Measurements from ENCODE around the gene YPEL1.
A peak's percentile ranks its signal among the peaks of the same experiment; 100 is the strongest.
"Not testable (repeated sequence)": the region's sequence is repeated elsewhere in the genome, so short reads cannot be mapped to it uniquely, and the experiment has no call there.

YPEL1 gene

GRCh38 chr22:21683401-21683811, 52.2 kb downstream of the YPEL1 start:
- DNase-seq (ENCODE audit: low spot score), result no peak

- DNase-seq (ENCODE audit: low spot score), result no peak
These were observed 53.0 kb downstream of the YPEL1 start for GRCh38 chr22:21682385-21683175.

DNA sequence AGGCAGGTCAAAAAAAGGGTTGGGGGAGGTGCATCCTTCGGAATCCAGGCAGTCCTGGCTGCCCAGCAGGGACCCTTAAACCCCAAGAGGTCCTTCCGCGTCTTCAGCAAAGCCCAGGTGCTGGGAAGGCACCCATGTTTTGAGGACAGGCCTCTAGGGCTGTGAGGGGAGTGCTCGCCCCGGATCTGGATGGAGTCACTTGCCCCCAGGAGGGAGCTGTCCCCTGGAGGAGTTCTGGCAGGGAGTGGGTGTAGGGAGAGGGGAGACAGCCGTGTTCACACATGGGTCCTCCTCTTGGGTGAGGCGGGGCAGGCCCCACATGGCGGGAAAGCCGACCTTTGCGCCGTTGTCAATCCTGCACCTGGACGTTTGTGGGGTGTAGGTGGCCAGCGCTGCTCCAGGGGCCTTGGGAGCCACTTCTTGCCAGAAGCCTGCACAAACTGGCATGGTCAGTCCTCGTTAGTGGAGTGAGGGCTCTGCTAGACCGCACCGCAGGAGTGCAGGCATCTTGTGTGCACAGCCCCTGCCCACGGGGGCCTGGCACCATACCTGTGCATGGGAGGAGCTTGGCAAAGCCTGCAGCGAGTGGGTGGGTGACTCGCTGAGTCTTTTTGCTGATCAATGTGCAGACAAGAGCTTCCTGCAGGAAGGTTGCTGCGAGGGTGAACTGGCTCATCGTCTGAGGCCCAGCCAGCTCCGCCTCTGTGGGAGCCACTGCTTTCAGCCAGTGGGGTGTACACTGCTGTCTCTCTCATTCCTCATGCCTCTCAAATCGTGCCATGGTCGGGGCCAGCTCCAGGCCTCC, 53.8 kb downstream of the YPEL1 start:
- DNase-seq (ENCODE audit: low spot score), result no peak

GRCh38 chr22:21680830-21681565, 54.6 kb downstream of the YPEL1 start:
- DNase-seq (ENCODE audit: low spot score), result no peak

GRCh38 chr22:21679383-21679782, 56.2 kb downstream of the YPEL1 start:
- DNase-seq (ENCODE audit: low spot score), result no peak

DNA sequence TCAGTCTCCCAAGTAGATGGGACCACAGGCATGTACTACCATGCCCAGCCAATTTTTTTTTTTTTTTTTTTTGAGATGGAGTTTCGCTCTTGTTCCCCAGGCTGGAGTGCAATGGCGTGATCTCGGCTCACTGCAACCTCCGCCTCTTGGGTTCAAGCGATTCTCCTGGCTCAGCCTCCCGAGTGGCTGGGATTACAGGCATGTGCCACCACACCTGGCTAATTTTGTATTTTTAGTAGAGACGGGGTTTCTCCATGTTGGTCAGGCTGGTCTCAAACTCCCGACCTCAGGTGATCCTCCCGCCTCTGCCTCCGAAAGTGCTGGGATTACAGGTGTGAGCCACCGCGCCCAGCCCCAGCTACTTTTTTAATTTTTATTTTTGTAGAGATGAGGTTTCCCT, 56.8 kb downstream of the YPEL1 start:
- DNase-seq (ENCODE audit: low spot score), result not testable (repeated sequence)

DNA sequence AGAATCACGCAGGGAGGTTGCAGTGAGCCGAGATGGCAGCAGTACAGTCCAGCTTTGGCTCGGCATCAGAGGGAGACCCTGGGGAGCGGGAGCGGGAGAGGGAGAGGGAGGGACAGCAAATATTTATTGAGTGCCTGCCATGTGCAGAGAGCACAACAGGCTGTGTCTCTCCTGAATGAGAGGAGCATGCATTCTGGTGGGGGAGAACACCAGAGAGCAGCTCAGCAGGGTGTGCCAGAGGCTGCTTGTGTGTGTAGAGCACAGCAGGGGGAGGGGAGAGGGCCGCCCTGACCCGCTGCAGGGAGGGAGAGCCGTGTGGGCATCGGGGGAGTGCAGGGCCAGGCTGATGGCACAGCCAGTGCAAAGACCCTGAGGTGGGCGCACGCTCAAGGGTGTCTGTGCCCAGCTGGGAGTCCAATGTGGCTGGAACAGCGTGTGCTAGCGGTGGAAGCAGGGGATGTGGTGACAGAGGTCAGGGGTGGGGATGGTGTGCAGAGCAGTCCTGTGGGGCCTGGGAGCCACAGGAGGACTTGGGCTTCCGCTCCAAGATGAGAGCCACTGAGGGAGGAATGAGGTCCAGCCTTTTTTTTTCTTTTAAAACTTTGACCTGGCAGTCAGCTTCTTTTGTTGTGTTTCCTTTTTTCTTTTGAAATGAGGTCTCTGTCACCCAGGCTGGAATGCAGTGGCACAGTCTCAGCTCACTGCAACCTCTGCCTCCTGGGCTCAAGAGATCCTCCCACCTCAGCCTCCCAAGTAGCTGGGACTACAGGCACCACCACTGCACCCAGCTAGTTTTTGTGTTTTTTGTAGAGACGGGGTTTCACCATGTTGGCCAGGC, 57.8 kb downstream of the YPEL1 start:
- no peak for DNase-seq (ENCODE audit: low spot score)

GRCh38 chr22:21674638-21675245, 60.9 kb downstream of the YPEL1 start:
- DNase-seq (ENCODE audit: low spot score), result no peak

GRCh38 chr22:21673534-21674321, 61.9 kb downstream of the YPEL1 start:
- no peak for DNase-seq (ENCODE audit: low spot score)

DNA sequence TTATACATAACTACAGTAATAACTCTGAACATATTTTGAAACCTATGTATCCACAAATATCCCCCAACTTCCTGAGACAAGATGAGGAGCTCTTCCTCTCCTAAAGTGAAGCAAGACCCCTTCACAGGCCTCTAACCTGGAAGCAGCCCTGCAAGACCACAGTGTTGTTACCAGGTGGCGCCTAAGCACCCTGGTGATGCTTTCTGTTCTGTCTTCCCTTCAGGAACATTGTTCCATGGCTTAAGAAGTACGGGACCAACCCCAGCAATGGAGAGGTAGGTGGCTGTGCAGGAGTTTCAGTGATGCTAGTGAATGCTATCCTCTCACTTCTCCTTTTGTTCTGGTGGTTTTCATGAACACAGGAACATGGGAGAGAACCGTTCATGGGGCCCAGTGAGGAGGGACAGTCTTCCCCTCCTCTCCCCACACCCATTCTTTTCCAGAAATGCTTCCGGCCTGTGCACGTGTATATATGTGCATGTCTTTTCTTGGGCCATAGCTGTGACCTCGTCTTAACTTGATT, 63.4 kb downstream of the YPEL1 start:
- no peak for DNase-seq (ENCODE audit: low spot score)

GRCh38 chr22:21669026-21669425, 66.6 kb downstream of the YPEL1 start:
- no peak for DNase-seq (ENCODE audit: low spot score)

DNA sequence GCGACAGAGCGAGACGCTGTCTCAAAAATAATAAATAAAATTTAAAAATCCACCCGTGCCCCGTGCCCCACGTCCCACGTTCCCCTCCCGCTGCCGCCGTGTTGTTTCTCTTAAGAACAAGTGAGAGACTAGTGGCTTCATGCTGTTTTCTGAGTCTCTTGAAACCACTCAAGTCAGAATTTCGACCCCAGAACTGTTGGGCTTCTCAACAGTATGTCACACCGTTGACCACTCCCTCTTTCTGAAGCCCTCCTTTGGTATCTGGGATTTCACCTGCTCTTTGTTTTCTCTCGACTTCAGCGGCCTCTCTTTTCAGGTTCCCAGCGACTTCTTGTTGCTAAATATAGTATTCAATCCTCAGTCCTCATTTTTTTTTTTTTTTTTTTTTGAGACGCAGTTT, 68.8 kb downstream of the YPEL1 start:
- DNase-seq (ENCODE audit: low spot score), result no peak

DNA sequence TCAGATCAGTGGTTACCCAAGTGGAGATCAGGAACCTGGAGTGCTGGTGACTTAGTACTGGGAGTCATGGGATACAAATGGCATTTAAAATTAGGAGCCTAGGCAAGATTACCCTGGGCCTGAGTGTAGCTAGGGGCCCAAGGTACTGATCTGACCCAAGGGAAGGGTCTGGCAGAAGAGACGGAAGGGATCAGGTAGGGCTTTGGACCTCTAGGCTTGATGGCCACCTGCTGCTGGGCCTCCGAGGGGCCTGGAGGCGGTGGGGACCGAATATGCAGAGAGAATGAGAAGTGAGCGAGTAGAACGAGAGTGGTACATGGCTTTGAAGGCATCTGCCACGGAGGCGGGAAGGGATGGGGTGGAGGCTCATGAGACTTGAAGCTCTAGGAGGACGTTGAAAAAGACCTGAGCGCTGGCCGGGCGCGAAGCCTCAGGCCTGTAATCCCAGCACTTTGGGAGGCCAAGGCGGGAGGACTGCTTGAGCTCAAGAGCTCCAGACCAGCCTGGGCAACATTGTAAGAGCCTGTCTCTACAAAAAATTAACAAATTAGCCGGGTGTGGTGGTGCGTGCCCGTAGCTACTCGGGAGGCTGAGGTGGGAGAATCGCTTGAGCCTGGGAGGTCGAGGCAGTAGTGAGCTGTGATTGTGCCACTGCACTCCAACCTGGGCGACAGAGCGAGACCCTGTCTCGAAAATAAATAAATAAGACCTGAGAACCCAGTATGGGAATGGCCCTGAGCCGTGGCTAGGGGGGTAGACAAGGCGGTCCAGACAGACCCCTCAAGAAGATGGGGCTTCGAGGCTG, 70.3 kb downstream of the YPEL1 start:
- no peak for DNase-seq (ENCODE audit: low spot score)

- DNase-seq (ENCODE audit: low spot score), result no peak
These were observed 71.9 kb downstream of the YPEL1 start for GRCh38 chr22:21663738-21664137.

DNA sequence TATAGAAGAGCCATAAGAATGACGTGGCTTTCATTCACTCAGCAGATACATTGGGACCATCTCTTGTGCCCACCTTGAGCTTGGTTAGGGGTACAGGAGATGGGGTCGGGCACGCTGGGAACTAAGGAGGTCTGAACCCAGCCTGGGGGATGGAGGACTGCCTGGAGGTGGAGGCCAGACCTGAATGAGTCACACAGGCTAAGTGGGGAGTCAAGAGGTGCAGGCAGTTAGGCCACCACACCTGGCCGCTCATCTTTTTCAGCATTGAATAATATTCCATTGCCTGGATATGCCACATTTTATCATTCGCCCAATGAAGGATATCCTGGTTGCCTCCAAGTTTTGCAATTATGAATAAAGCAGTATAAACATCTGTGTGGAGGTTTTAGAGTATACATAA, 73.6 kb downstream of the YPEL1 start:
- no peak for DNase-seq (ENCODE audit: low spot score)

DNA sequence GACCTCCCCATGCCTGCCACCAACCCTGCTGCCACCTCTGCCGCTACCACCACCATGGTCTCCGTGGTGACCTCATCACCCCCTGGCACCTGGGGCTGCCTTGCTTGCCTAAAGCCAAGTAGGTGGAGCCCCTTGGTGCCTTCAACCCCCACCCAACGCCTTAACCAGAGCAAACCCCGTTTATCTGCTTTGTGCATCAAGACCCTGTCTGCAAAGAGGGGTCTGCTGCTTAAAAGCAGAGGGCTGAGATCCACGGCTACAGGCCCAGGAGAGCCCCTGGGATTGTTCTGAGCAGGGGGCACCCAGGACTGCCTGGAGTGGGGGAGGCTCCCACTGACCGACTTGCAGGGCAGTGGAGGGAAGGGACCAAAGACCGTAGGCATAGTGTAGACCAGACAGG, 74.7 kb downstream of the YPEL1 start:
- no peak for DNase-seq (ENCODE audit: low spot score)

GRCh38 chr22:21659864-21660525, 75.6 kb downstream of the YPEL1 start:
- no peak for DNase-seq (ENCODE audit: low spot score)

DNA sequence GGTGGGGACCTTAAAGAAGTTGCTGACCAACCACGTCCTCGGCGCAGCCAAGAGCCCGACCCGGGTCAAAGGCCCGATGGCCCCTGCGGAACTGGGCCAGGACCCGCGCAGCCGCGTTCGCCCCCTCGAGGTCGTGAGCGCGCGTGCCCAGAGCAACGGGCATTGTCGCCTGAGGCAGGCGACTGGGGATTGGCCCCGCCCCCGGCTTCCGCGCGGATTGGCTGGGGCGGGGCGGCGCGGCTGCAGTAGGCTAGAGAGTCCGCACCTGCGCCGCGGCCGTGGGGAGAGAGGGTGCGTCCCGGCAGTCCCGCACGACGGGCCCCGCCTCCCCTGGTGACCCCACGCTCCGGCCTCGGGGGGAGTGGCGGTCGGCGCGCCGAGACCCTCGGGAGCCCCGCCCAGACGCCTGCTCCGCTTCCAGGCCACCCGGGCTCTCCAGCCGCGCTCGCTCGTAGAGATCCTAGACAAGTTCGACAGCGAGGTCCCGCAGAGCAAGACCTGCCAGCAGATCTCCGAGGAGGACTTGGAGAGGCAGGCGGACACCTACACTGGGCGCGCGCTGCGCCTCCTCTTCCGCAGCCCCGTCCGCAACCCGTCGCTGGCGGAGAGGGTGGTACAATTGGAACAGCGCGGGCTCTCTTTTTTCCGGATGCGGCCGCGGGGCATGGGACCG, 78.1 kb downstream of the YPEL1 start:
- peak; percentile 98 for DNase-seq (ENCODE audit: low spot score)
